Measurements from ENCODE around the gene PDS5B.
"Not testable (repeated sequence)": the region's sequence is repeated elsewhere in the genome, so short reads cannot be mapped to it uniquely, and the experiment has no call there.

PDS5B gene

GRCh38 chr13:32657309-32657708, 71.1 kb downstream of the PDS5B start:
- no peak for DNase-seq

DNA sequence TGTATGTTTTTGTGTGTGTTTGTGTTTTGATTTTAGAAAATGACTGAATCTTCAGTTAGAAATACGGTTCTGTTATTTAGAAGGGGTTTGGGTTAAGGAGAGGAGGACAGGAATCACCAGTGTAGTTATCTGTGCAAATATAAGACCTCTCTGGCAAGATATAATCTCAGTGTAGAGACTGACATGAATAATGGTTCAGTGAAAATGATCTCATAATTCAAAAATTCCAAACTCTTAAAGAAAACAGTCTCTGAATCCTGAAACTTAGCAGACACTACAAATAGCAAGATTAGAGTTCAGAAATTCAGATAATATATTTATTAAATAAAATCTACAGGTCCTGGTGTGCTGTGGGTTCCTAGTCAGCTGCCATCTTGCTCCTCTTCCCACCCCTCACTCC, 73.5 kb downstream of the PDS5B start:
- DNase-seq = no peak

GRCh38 chr13:32660227-32660626, 74.0 kb downstream of the PDS5B start:
- DNase-seq = no peak

DNA sequence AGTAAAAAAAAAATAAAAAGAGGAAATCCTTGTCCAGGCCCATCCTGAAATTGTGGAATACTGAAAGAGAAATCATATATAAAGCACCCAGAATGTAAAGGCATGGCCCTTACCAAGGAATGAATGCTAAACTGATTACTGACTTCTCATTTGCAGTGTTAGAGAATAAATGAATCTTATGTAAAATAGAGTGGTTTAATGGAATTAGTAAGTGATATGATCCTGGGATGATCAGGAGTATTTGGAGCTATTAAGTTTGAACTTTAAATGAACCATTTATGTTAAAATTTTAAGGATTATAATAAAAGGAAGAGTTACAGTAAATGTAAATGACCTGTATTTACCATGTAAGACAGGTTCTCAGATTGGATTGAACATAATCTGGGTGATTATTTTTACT, 75.4 kb downstream of the PDS5B start:
- no peak for DNase-seq

DNA sequence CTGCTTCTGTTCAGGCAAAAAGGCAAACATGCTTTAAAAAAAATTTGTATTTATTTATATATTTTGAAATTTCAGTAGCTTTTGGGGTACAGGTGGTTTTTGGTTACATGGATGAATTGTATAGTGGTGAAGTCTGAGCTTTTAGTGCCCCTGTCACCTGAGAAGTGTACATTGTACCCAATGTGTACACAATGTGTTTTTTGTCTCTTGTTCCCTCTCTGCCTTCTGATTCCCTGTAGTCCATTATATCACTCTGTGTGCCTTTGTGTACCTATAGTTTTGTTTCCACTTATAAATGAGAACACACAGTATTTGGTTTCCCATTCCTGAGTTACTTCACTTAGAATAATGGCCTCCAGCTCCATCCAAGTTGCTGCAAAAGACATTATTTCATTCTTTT, 77.4 kb downstream of the PDS5B start:
- peak; percentile 10 for DNase-seq

DNA sequence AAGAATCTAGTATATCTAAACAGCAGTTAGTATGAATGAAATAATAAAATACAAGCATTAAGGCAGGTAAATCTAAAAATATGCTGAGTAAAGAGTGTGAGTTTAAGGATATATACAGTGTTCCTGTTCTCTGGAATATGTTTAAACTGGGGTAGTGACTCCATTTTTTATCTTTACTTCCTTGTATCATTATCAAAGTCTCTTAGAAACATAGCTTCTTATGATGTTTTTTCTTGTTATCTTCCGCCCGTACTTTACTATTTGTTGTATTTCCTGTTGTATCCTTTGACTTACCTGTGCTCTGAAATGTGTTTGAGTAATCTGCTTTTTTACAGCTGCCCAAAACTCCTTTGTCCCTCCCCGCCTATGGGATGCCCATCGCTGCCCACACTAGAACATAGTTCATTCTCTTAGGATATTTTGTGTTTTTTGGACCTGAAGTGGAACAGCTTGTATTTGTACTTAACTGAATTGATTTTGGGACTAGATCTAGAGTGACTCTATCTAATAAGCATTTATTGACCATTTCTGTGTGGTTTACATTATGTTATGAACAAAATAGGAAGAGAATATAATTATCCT, 80.8 kb downstream of the PDS5B start:
- DNase-seq = no peak

- DNase-seq = peak; percentile 30
Measured at GRCh38 chr13:32669030-32669646, 82.9 kb downstream of the PDS5B start.

GRCh38 chr13:32674503-32674902, 88.3 kb downstream of the PDS5B start:
- no peak for DNase-seq

DNA sequence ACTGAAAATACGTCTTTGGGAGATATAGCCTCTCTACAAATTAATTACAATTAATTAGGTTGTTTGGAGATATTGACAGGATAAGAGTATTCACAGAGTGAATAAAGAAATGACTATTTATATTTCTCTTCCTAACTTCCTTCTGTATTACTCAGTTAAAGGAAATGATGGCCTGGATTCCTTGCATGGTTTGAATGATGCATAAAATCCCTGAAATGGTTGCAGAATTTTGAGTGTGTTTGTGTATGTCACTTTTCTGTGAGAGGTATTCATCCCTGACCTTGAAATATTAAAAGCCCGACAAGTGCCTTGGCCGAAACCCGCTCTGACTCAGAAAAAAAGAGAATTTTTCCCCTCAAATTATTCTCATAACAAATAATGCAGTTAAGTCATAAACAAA, 90.0 kb downstream of the PDS5B start:
- DNase-seq = no peak

- DNase-seq = no peak
Measured at GRCh38 chr13:32682130-32682529, 95.9 kb downstream of the PDS5B start.

DNA sequence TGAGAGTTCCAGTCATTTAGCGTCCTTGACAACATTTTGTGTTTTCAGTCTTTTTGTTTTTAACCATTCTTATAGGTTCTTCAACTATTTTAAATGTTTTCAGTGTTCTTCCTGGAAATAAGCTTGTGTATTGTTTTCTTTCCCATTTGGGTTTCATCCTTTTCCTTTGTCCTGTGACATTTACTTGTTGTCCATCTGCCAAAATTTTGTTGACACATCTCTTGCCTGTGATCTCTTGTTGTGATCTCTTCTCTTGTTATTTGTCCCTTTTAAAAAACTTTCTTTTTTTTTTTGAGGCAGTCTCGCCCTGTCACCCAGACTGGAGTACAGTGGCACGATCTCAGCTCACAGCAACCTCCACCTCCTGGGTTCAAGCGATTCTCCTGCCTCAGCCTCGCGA, 96.5 kb downstream of the PDS5B start:
- DNase-seq = peak; percentile 24

DNA sequence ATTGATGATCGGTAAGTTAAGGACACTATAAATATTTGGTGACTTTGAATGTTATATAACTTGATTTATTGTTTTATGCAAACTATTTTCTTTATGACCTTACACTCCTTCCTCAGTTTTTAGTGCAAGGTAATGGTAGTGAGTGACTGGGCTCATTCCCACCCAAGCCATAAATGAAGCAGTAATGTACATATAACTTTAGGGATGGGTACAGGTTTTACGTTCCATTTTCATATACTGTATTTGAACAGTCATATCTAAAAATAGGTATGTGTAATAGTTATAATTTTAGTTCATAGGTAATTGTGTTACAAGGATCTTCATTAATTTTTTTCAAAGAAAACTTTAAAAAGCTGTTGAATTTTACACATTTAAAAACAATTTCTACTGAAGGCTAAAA, 101.0 kb downstream of the PDS5B start:
- DNase-seq = no peak

- no peak for DNase-seq
Measured at GRCh38 chr13:32695602-32696250, 109.5 kb downstream of the PDS5B start.

DNA sequence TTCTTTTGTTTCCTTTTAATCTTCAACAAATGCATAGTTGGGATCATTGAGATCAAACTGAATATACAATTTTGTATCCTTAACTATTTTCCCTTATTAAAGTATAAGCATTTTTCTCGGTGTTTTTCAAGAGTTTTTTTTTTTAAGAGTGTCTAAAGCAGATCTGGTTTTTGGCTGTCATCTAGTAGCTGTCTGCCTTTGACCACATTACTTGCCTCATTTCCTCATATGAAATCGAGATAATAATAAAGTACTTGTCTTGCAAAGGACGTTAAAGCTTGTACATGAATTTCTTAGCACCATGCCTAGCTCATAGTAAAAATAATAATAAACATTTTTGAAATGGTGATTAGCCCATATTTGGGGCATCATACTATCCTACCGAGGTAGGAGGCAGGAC, 121.2 kb downstream of the PDS5B start:
- DNase-seq = no peak

DNA sequence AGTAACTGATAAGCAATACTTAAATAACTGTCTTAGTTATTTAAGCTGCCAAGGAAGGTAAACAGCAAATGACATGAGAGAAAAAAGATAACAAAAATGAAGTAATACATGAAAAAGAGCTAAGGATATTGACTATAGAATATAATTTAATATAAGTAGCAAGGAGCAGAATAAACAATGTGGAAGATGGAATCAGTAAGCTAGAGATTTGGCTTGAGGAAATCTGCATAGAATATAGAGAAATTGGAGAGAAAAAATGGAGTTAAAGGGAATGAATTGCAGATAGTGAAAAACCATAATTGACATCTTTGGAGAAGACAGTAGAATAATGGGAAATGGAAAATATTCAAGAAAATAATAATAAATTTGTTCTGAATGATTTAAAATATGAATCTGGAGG, 127.1 kb downstream of the PDS5B start:
- DNase-seq = no peak

DNA sequence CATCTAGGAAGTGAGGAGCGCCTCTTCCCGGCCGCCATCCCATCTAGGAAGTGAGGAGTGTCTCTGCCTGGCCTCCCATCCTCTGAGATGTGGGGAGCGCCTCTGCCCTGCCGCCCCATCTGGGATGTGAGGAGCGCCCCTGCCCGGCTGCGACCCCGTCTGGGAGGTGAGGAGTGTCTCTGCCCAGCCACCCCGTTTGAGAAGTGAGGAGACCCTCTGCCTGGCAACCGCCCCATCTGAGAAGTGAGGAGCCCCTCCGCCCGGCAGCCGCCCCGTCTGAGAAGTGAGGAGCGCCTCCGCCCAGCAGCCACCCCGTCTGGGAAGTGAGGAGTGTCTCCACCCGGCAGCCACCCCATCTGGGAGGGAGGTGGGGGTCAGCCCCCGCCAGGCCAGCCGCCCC, 129.9 kb downstream of the PDS5B start:
- not testable (repeated sequence) for DNase-seq

DNA sequence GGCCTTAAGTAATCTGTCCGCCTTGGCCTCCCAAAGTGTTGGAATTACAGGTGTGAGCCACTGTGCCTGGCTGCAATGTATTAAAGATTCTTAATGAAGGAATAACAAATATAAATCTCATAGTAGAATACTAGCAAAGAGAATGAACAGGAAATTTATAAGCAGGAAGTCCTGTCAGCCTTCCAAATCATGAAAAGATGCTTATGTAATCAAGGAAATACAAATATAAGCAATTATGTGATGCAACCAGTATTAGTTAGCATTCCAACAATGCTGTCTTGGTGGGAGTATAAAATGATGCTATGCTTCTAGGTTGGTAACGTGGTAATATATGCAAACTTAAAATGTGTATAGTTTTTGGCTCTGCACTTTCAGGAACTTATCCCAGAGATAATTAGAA, 133.8 kb downstream of the PDS5B start:
- no peak for DNase-seq

DNA sequence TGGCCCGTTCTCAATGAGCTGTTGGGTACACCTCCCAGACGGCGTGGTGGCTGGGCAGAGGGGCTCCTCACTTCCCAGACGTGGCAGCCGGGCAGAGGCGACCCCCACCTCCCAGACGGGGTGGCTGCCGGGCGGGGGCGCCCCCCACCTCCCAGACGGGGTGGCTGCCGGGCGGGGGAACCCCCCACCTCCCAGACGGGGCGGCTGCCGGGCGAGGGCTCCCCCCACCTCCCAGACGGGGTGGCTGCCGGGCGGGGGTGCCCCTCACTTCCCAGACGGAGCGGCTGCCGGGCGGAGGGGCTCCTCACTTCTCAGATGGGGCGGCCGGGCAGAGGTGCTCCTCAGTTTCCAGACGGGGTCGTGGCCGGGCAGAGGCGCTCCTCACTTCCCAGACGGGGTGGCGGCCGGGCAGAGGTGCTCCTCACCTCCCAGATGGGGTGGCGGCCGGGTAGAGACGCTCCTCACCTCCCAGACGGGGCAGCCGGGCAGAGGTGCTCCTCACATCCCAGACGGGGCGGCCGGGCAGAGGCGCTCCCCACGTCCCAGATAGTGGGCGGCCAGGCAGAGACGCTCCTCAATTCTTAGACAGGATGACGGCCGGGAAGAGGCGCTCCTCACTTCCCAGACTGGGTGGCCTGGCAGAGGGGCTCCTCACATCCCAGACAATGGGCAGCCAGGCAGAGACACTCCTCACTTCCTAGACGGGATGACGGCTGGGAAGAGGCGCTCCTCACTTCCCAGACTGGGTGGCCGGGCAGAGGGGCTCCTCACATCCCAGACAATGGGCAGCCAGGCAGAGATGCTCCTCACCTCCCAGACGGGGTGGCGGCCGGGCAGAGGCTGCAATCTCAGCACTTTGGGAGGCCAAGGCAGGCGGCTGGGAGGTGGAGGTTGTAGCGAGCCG, 135.1 kb downstream of the PDS5B start:
- DNase-seq = not testable (repeated sequence)

GRCh38 chr13:32722340-32722739, 136.1 kb downstream of the PDS5B start:
- DNase-seq = no peak

DNA sequence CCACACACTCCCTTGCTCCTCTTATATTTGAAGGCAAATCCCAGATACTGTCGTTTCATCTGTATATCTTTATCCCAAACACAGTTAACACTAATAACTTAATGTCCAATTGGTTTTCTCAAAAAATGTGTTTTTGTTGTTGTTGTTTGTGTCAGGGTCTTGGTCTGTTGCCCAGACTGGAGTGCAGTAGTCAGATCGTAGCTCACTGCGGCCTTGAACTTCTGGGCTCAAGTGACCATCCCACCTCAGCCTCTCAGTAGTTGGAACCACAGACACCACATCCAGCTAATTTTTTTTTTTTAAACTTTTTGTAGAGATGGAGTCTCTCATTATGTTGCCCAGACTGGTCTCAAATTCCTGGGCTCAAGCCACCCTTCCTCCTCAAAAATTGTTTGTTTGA, 137.7 kb downstream of the PDS5B start:
- no peak for DNase-seq

DNA sequence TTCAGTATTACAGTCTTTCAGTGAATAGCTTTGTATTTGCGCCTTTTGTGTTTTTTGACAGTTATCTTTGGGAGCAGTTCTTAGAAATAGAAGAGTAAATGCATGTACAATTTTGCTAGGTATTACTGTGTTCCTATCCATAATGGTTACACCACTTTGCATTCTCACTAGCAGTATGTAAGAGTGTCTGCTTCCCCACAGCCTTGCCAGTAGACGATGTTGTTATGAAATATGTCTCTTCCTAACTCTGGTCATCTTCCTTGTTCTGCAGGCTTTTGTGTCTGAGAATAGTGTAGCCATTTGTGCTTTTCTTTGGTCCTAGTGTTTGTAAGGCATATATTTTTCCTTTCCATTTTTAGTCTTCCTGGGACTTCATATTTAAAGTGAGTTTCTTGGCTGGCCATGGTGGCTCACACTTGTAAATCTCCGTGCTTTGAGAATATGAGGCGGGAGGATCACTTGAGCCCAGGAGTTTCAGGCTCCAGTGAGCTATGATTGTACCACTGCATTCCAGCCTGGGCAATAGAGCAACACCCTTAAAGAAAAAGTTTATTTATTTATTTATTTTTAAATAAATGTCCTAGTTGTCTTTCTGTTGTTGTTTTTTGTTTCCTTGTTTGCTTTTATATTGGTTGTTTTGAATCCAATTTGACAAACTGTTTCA, 140.3 kb downstream of the PDS5B start:
- DNase-seq = no peak

- DNase-seq = no peak
Measured at GRCh38 chr13:32728327-32728726, 142.1 kb downstream of the PDS5B start.

- DNase-seq = not testable (repeated sequence)
Measured at GRCh38 chr13:32729097-32729496, 142.8 kb downstream of the PDS5B start.
